ENCODE measurements around the gene TRIP4. TPM values are rescaled to one million over a fixed set of nuclear protein-coding genes. Genes with fewer than 3 reads are reported as not detected.
A peak's percentile ranks its signal among the peaks of the same experiment; 100 is the strongest.

Gene TRIP4
- polyA plus RNA-seq, 1 donor from 2014 or later, result 20.8 TPM

GRCh38 chr15:64355348-64355943 is 32.2 kb upstream of the TRIP4 start:
- H3K79me2 ChIP-seq (replicated peaks; ENCODE audit: insufficient read depth, low read length), result peaks cover 27% of the 10 kb centered on the region
- H3K4me3 ChIP-seq (ENCODE audit: low read length), result peak overlapping the region; percentile 87
- H3F3A ChIP-seq (ENCODE audit: insufficient read depth, low read length, poor library complexity, severe bottlenecking), result no peaks in the 10 kb centered on the region
- H2AFZ ChIP-seq (ENCODE audit: low read depth, low read length), result peak overlapping the region; percentile 52
- TF ChIP-seq EP300 (conservative IDR thresholded peaks at IDR 0.05; ENCODE audit: poor library complexity, severe bottlenecking) (no peak), SMC3 (conservative IDR thresholded peaks at IDR 0.05; ENCODE audit: poor library complexity) (no peak), RAD21 (conservative IDR thresholded peaks at IDR 0.05) (no peak), REST (IDR thresholded peaks at IDR 0.05; ENCODE audit: borderline replicate concordance) (no peak), TAF1 (IDR thresholded peaks at IDR 0.05; ENCODE audit: low read depth) (no peak), MXI1 (conservative IDR thresholded peaks at IDR 0.05; ENCODE audit: poor library complexity, severe bottlenecking) (no peak), CTCF (IDR thresholded peaks at IDR 0.05; ENCODE audit: poor library complexity, severe bottlenecking) (peak; percentile 15), EZH2 (IDR thresholded peaks at IDR 0.05; ENCODE audit: borderline replicate concordance, insufficient read depth, low read length, poor library complexity, severe bottlenecking) (no peak)
- H3K9me3 ChIP-seq (ENCODE audit: low read length), result no peaks in the 10 kb centered on the region
- no peaks in the 10 kb centered on the region for H4K20me1 ChIP-seq (ENCODE audit: insufficient read depth)
- H3K27me3 ChIP-seq (ENCODE audit: insufficient read depth, low read depth, low read length), result no peaks in the 10 kb centered on the region
- peak overlapping the region; percentile 85 for H3K4me2 ChIP-seq (ENCODE audit: low read length)
- H3K36me3 ChIP-seq (ENCODE audit: insufficient read depth, low read length), result no peaks in the 10 kb centered on the region
- peak overlapping the region; percentile 85 for H3K9ac ChIP-seq (ENCODE audit: low read length)
- peak overlapping the region; percentile 83 for H3K27ac ChIP-seq (ENCODE audit: low read length)
- no peaks in the 10 kb centered on the region for H3K9me2 ChIP-seq (ENCODE audit: insufficient read depth, low read length)

GRCh38 chr15:64355944-64356709 is 31.5 kb upstream of the TRIP4 start, which contains the start of gene CSNK1G1:
Gene CSNK1G1, minus strand, starts transcription at chr15:64356173. Its CDS starts 55,674 bp downstream, at chr15:64300499.
- Histone ChIP-seq H3K4me3 (ENCODE audit: low read length) (peak within 1 kb of the TSS; percentile 87), H3K9me2 (ENCODE audit: insufficient read depth, low read length) (no peaks in the 10 kb centered on the region), H3F3A (ENCODE audit: insufficient read depth, low read length, poor library complexity, severe bottlenecking) (no peaks in the 10 kb centered on the region), H3K4me2 (ENCODE audit: low read length) (peak within 1 kb of the TSS; percentile 85), H3K9ac (ENCODE audit: low read length) (peak within 1 kb of the TSS; percentile 85), H3K27me3 (ENCODE audit: insufficient read depth, low read depth, low read length) (no peaks in the 10 kb centered on the region), H3K79me2 (replicated peaks; ENCODE audit: insufficient read depth, low read length) (peaks cover 26% of the 10 kb centered on the region), H3K27ac (ENCODE audit: low read length) (peak within 1 kb of the TSS; percentile 83), H3K9me3 (ENCODE audit: low read length) (no peaks in the 10 kb centered on the region), H4K20me1 (ENCODE audit: insufficient read depth) (no peaks in the 10 kb centered on the region), H2AFZ (ENCODE audit: low read depth, low read length) (peak within 1 kb of the TSS; percentile 78), H3K36me3 (ENCODE audit: insufficient read depth, low read length) (no peaks in the 10 kb centered on the region)
- TF ChIP-seq POLR2AphosphoS5 (IDR thresholded peaks at IDR 0.05), result peak; percentile 58
- peak; percentile 93 for TF ChIP-seq MXI1 (conservative IDR thresholded peaks at IDR 0.05; ENCODE audit: poor library complexity, severe bottlenecking)
- no peak for TF ChIP-seq EZH2 (IDR thresholded peaks at IDR 0.05; ENCODE audit: borderline replicate concordance, insufficient read depth, low read length, poor library complexity, severe bottlenecking)
- peak; percentile 27 for TF ChIP-seq REST (IDR thresholded peaks at IDR 0.05; ENCODE audit: borderline replicate concordance)
- TF ChIP-seq SMC3 (conservative IDR thresholded peaks at IDR 0.05; ENCODE audit: poor library complexity), result peak; percentile 65
- TF ChIP-seq CTCF (IDR thresholded peaks at IDR 0.05; ENCODE audit: poor library complexity, severe bottlenecking), result peak; percentile 60
- peak; percentile 72 for TF ChIP-seq EP300 (conservative IDR thresholded peaks at IDR 0.05; ENCODE audit: poor library complexity, severe bottlenecking)
- peak; percentile 31 for TF ChIP-seq TAF1 (IDR thresholded peaks at IDR 0.05; ENCODE audit: low read depth)
- no peak for TF ChIP-seq RAD21 (conservative IDR thresholded peaks at IDR 0.05)
